HEK293T (cell line): ENCODE measurements around the gene MARVELD1.

Experiments
- FOXA1 ChIP-seq: fragments of 450-650 bp; IDR thresholded peaks from 2 replicates; pipeline ENCODE4 v1.6.1; 2016; ENCODE audit warnings: mild to moderate bottlenecking
- FOXK2 ChIP-seq: fragments of 450-650 bp; IDR thresholded peaks from 2 replicates; pipeline ENCODE4 v1.6.1; 2016; ENCODE audit warnings: mild to moderate bottlenecking
- FOXM1 ChIP-seq: fragments of 450-650 bp; IDR thresholded peaks from 2 replicates; pipeline ENCODE4 v1.6.1; 2017; ENCODE audit warnings: mild to moderate bottlenecking, borderline replicate concordance
- LEF1 ChIP-seq: fragments of 450-650 bp; IDR thresholded peaks from 2 replicates; pipeline ENCODE4 v1.6.1; 2017; ENCODE audit warnings: mild to moderate bottlenecking, borderline replicate concordance
- NFRKB ChIP-seq: fragments of 450-650 bp; IDR thresholded peaks from 2 replicates; pipeline ENCODE4 v1.6.1; 2016; ENCODE audit warnings: mild to moderate bottlenecking, moderate library complexity
- PKNOX1 ChIP-seq: fragments of 450-650 bp; IDR thresholded peaks from 2 replicates; pipeline ENCODE4 v1.6.1; 2016
- SP1 ChIP-seq: fragments of 450-650 bp; IDR thresholded peaks from 2 replicates; pipeline ENCODE4 v1.6.1; 2017
- TARDBP ChIP-seq: fragments of 450-650 bp; IDR thresholded peaks from 2 replicates; pipeline ENCODE4 v1.6.1; 2016

- no peak for TF ChIP-seq SP1
- no peak for TF ChIP-seq FOXM1
- TF ChIP-seq FOXA1 = no peak
- no peak for TF ChIP-seq LEF1
- TF ChIP-seq PKNOX1 = no peak
- TF ChIP-seq TARDBP = no peak
- TF ChIP-seq FOXK2 = no peak
- TF ChIP-seq NFRKB = no peak
These were observed at the start of gene MARVELD1 for GRCh38 chr10:97713339-97713825.
